ENCODE data around the gene AFF3.

AFF3 gene

GRCh38 chr2:99695944-99696253, 446.5 kb downstream of the AFF3 start:
- POLR2A ChIA-PET: no interaction called here
- TF ChIP-seq FOXK2 (IDR thresholded peaks at IDR 0.05) (no peak), PKNOX1 (IDR thresholded peaks at IDR 0.05) (peak; percentile 31), FOXA1 (IDR thresholded peaks at IDR 0.05) (no peak), TARDBP (IDR thresholded peaks at IDR 0.05) (no peak), ZNF384 (IDR thresholded peaks at IDR 0.05) (no peak), SP1 (IDR thresholded peaks at IDR 0.05) (no peak)
- DNase-seq (ENCODE audit: extremely low spot score): no peak
- CTCF ChIA-PET: interaction anchor here (0.6 kb wide), 1 partner anchor 931 kb away, joined by 3 read pairs; no protein-coding TSS in a partner anchor

GRCh38 chr2:99695130-99695943, 447.1 kb downstream of the AFF3 start:
- ChIA-PET CTCF (interaction anchor here (0.8 kb wide), 1 partner anchor 80 kb away, joined by 3 read pairs; no protein-coding TSS in a partner anchor), POLR2A (no interaction called here)
- DNase-seq (ENCODE audit: extremely low spot score): no peak
- no peak for TF ChIP-seq FOXA1 (IDR thresholded peaks at IDR 0.05)

- ChIA-PET CTCF (interaction anchor here (0.6 kb wide), 1 partner anchor 66 kb away, joined by 3 read pairs; no protein-coding TSS in a partner anchor), POLR2A (no interaction called here)
- no peak for DNase-seq (ENCODE audit: extremely low spot score)
- TF ChIP-seq FOXM1 (IDR thresholded peaks at IDR 0.05; ENCODE audit: borderline replicate concordance) (no peak), L3MBTL2 (conservative IDR thresholded peaks at IDR 0.05) (no peak), PKNOX1 (IDR thresholded peaks at IDR 0.05) (no peak), LEF1 (IDR thresholded peaks at IDR 0.05; ENCODE audit: borderline replicate concordance) (no peak), CTBP1 (IDR thresholded peaks at IDR 0.05; ENCODE audit: borderline replicate concordance) (no peak), TARDBP (IDR thresholded peaks at IDR 0.05) (no peak), ELF4 (IDR thresholded peaks at IDR 0.05) (no peak), ZNF384 (IDR thresholded peaks at IDR 0.05) (no peak), SUZ12 (IDR thresholded peaks at IDR 0.05) (no peak), FOXA1 (IDR thresholded peaks at IDR 0.05) (no peak), SP1 (IDR thresholded peaks at IDR 0.05) (no peak), NFRKB (IDR thresholded peaks at IDR 0.05) (no peak)
Measured at GRCh38 chr2:99694331-99694730, 448.1 kb downstream of the AFF3 start.

DNA sequence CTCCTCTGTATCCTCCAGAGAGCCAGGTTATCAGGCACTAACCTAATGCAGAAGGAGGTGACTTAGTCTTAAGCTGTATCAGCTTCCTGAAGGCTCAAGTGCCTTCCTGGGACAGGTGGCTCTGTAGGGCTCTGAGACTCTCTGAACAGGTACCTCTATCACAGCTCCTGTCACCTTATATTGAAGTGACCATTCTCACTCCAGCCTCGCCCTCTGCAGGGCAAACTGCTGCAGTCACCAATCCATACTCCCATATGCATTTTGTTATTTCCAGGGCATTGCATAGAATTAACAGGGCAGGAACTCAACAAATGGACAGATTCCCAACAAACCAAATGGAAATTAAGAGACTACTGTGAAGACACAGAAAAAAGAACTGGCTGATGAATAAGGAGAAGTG, 449.6 kb downstream of the AFF3 start:
- DNase-seq (ENCODE audit: extremely low spot score): no peak
- no peak for TF ChIP-seq ZNF384 (IDR thresholded peaks at IDR 0.05)
- TF ChIP-seq SP1 (IDR thresholded peaks at IDR 0.05): no peak
- TF ChIP-seq FOXM1 (IDR thresholded peaks at IDR 0.05; ENCODE audit: borderline replicate concordance): no peak
- TF ChIP-seq FOXK2 (IDR thresholded peaks at IDR 0.05): no peak
- TF ChIP-seq PKNOX1 (IDR thresholded peaks at IDR 0.05): no peak
- TF ChIP-seq HDGF (IDR thresholded peaks at IDR 0.05; ENCODE audit: borderline replicate concordance): no peak
- no peak for TF ChIP-seq ARNT (IDR thresholded peaks at IDR 0.05)
- TF ChIP-seq LEF1 (IDR thresholded peaks at IDR 0.05; ENCODE audit: borderline replicate concordance): no peak
- no peak for TF ChIP-seq TARDBP (IDR thresholded peaks at IDR 0.05)
- TF ChIP-seq FOXA1 (IDR thresholded peaks at IDR 0.05): no peak
- no peak for TF ChIP-seq L3MBTL2 (conservative IDR thresholded peaks at IDR 0.05)
- no peak for TF ChIP-seq NFRKB (IDR thresholded peaks at IDR 0.05)
- no peak for TF ChIP-seq SUZ12 (IDR thresholded peaks at IDR 0.05)
- TF ChIP-seq ELF4 (IDR thresholded peaks at IDR 0.05): no peak
- no peak for TF ChIP-seq BHLHE40 (IDR thresholded peaks at IDR 0.05; ENCODE audit: borderline replicate concordance)
- no peak for TF ChIP-seq CTBP1 (IDR thresholded peaks at IDR 0.05; ENCODE audit: borderline replicate concordance)
- POLR2A ChIA-PET: no interaction called here
- CTCF ChIA-PET: no interaction called here

GRCh38 chr2:99691926-99692325, 450.5 kb downstream of the AFF3 start:
- no peak for DNase-seq (ENCODE audit: extremely low spot score)
- ChIA-PET CTCF (no interaction called here), POLR2A (no interaction called here)
- no peak for TF ChIP-seq PKNOX1 (IDR thresholded peaks at IDR 0.05)
- TF ChIP-seq SP1 (IDR thresholded peaks at IDR 0.05): no peak
- no peak for TF ChIP-seq ELF4 (IDR thresholded peaks at IDR 0.05)
- no peak for TF ChIP-seq NFRKB (IDR thresholded peaks at IDR 0.05)
- no peak for TF ChIP-seq FOXK2 (IDR thresholded peaks at IDR 0.05)
- TF ChIP-seq HDGF (IDR thresholded peaks at IDR 0.05; ENCODE audit: borderline replicate concordance): no peak
- no peak for TF ChIP-seq FOXA1 (IDR thresholded peaks at IDR 0.05)
- TF ChIP-seq FOXM1 (IDR thresholded peaks at IDR 0.05; ENCODE audit: borderline replicate concordance): no peak
- no peak for TF ChIP-seq SUZ12 (IDR thresholded peaks at IDR 0.05)
- no peak for TF ChIP-seq ZNF384 (IDR thresholded peaks at IDR 0.05)
- no peak for TF ChIP-seq TARDBP (IDR thresholded peaks at IDR 0.05)
- no peak for TF ChIP-seq L3MBTL2 (conservative IDR thresholded peaks at IDR 0.05)
- TF ChIP-seq CTBP1 (IDR thresholded peaks at IDR 0.05; ENCODE audit: borderline replicate concordance): no peak
- TF ChIP-seq ARNT (IDR thresholded peaks at IDR 0.05): no peak
- no peak for TF ChIP-seq LEF1 (IDR thresholded peaks at IDR 0.05; ENCODE audit: borderline replicate concordance)
- no peak for TF ChIP-seq BHLHE40 (IDR thresholded peaks at IDR 0.05; ENCODE audit: borderline replicate concordance)

Data from HEK293T (cell line).